SKM-1 (cell line): ENCODE data around the gene FREM1.

Experiments
- DNase-seq: peaks from one replicate; lab custom pipeline; 2025; ENCODE audit not compliant: unreplicated experiment; lab: John Stamatoyannopoulos, UW

Gene FREM1

DNA sequence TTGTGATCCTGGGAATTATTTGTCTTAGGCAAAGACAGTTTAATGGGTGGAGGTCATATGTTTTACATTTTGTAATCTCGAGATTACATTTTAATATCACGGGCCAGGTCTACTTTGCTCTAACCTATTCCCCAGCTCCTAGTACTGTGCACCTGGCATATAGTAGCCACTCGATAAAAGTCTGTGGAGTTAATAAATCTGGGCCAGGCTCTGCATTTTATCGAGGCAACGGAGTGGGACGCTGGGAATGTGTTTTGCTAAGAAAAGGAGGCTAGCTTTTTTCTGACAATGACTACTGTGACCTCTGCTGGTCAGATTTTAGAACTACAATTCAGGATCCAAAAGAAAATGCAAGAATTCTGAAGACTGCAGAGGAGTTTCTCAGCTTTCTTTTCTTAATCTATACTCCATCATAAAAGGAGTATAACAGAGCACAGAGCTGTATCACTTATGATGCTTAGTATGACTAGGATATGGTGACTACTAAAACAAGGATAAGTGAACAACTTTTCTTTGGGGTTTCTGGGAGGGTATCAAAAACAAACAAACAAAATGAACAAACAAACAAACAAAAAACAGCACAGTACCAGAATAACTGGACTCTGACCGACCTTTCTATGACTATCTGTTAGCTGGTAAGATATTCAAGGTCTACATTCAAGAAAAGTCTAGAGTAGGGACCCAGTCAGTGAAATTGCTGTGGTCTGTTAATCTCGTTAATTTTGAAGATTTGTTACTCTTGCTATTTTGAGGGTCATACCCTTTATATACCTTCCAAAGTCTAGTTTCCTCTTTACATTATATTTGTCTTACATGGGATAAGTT lies 141.6 kb downstream of the FREM1 start:
- DNase-seq, result peak; percentile 49

DNA sequence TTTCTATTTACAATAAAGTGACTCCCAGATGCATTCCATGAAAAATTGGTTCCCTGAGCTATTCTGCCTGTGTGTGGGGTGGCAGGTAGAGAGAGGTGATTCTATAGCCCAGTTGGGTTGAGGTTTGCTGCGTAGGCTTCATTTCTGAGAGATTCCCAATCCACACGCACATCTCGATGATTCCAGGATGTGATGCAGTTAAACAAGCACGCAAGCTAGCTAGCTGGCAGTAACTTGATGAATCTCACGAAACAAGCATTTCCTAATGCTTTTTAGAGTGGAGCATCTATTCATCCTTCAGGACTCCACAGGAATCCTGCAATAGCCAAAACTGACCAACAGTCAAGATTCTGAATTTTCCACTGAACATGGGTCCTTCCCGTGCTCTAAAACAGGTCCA lies 143.9 kb downstream of the FREM1 start:
- DNase-seq, result no peak

DNA sequence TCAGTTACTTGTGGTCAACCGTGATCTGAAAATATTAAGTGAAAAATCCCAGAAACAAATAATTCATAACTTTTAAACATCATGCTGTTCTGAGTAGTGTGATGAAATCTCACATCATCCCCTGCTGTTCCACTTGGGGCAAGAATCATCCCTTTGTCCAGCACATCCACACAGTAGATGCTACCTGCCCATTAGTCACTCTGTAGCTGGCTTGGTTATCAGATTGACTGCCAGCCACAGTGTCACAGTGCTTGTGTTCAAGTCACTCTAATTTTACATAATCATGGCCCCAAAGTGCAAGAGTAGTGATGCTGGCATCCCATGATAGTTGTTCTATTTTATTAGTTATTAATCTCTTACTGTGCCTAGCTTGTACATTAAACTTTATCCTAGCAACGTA lies 148.6 kb downstream of the FREM1 start:
- DNase-seq, result no peak

DNA sequence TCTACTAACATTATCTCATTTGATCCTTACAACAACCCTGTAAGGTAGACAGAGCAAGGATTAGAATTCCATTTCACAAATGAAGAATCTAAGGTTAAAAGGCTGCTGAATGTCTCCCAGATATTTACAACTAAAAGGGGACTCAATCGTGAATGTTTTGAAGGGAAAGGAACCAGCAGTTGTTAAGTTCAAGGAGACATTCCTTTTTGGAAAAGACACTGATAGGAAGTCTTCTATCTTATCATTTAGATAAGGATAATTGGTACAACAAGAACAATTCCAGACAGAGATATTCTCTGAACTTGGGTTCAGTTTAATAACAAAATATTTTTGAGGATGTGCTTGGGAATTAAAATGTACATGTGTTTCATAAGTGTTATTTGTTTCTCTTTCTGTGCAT lies 150.2 kb downstream of the FREM1 start:
- no peak for DNase-seq

DNA sequence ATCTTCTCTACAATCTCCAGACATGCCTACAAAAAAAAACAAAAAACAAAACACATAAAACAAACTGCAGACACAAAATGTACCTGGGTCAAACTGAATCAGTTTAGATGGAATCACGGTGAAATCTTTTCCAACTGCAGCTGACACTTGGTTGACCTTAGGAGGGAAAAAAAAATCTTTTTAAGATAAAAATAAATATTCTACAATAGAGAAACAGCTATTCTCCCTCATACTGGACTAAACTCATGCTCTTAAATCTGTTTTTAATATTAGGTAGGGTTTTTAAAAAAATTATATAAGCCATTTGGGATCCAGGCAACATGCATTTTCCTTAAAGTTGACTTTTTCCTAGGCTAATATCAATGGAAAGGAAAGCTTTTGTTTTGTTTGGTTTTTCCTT lies 153.9 kb downstream of the FREM1 start:
- no peak for DNase-seq

DNA sequence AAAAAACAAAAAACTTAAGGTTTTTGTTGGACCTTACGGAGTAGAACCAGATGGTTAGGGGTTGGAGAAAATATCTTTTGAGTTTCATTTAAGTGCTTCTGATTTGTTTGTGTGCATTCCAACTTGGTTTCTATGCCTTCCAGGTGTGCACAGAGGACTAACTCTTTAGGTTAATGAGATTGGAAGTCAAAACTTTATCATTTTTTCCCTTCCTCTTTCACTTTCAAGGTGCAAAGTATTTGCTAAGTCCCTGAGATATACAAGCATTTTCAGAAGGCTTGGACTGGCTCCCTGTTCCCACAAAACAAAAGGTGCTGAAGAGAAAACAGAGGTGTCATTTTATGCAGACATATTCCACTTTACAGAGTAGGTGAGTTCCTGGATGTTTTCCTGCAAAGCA lies 157.4 kb downstream of the FREM1 start:
- DNase-seq, result no peak

DNA sequence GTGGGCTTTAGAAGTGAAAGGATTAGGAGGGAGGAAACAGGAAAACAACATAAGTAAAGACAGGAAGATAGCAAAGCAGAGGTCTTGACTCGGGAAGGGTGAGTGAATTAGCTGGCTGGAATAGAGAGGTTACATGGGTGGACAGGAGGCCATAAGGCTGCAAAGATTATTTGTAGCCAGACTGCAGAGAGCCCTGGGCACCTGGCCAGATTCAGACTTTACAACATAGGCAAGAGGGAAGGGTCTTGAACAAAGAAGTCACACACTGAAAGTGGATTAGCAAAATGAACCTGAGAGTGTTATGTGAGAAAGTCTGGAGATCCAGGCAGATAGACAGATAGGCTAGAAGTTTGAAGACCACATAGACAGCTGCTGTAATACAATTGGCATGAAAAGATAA lies 158.0 kb downstream of the FREM1 start:
- DNase-seq, result no peak

DNA sequence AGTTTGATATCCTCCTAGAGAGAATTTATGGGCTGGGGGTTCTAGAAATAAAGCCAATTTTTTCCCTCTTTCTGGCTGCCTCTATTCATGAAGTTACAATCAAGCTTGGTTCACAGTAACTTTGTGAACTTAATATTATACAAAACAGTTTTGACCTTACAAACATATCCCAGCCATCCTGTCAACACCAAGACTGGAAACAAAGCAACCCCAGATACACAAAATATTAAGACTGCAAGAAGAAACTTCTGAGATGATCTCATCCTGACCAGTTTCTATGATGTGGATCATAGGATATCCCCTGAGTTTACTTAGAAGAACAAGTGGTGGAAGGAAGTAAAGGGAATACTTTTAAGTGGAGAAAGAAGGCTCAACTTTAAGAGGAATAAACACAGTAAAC lies 159.4 kb downstream of the FREM1 start:
- DNase-seq, result no peak

DNA sequence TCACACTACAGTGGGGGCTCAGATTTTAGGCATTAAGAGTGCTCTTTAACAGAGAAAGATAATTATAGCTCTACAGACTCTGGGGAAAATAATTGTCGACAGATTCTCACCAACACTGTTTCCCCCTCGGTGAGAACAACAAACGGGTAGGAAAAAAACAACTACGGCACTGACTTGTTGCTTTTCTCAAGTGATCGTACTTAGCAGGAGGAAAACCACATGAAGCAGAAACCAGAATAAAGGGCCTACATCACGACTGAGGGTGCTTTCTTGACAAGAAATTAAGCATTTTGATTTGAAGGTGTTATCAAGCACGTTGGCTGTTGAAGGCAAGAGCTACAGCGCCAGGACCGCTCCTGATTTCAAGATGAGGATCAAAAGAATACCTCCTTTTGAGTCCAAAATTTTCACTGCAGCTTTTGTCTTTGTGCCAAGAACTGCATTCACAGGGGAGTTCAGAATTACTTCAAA lies 160.5 kb downstream of the FREM1 start:
- DNase-seq, result no peak

DNA sequence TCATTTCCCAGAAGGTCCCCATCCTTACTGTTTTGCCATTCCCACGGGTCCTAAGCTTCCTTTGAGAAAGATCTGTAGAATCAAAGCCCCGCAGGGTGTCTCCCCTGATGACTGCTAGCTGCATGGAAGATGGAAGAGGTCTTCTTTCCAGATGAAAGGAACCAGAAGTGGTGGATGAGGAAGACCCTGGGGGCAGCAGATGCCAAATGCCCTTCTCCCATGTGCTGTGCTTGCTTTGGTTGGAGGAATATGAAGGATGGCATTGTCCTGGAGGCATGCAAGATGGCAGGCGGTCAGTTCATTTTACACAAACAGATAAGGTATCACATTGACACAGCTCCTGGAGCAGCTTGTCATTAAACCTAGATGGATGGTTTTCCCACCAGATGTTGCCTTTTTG lies 161.9 kb downstream of the FREM1 start:
- no peak for DNase-seq

DNA sequence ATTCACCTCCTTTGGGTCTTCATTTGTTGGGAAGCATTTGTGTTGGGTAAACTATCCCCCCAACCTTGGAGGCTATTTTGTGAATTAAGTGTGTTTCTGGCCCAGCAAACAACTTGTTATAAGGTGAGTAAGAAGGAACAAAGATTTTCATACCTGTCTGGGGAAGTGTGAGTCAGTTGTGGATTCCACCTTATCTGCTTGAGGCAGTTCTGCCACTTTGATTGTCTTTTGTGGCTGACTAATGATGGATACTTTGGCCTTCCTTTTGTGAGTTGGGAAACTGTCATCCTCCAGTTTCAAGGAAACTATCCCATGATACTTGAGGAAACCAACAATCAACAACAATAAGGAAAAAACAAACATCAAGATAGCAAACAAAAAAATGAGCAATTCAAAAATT lies 163.1 kb downstream of the FREM1 start:
- DNase-seq, result no peak

DNA sequence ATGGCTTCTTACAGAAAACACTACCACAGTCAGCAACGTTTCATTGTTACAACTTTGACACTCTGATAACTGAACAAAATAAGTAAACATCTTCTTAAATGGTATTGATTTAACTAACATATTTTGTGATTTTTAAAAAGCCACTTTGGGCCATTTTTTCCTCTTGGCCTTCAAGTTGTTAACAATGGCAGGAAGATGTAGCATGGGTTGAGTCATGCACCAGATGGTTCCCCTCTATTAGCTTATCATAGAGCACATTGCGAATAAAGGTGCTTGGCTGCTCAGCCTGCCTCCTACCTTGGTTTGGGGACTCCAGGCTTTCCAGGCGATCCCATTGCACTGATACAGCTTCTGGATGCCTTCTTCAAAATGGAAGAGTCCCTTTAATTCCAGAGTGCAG lies 163.6 kb downstream of the FREM1 start:
- no peak for DNase-seq

DNA sequence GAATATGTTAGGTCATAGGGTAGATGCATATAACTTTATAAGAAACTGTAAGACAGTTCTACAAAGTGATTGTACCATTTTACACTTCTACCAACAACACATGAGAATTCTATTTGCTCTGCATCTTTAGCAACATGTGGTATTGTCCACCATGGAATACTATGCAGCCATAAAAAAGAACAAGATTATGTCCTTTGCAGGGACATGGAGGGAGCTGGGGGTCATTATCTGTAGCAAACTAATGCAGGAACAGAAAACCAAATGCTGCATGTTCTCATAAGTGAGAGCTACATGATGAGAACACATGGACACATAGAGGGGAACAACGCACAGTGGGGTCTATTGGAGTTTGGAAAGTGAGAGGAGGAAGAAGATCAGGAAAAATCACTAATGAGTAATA lies 165.5 kb downstream of the FREM1 start:
- no peak for DNase-seq

DNA sequence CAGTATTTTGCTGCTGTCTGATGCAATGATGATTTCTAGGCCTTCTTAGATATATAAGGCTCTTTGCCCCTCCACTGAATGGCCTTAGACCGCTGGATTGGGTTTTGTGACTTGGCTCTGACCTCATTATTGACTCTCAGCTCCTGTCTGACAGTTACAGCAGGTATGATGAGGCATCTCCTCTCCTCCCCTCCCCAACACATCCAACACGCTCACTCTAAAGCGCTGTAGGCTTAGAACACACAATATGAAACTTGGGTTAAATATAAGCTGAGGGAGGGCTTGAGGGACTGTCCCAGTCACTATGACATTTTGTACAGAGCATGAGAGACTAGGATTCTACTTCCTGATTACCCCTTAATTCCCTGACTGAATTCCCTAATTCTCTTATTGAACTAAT lies 168.9 kb downstream of the FREM1 start:
- DNase-seq, result no peak

DNA sequence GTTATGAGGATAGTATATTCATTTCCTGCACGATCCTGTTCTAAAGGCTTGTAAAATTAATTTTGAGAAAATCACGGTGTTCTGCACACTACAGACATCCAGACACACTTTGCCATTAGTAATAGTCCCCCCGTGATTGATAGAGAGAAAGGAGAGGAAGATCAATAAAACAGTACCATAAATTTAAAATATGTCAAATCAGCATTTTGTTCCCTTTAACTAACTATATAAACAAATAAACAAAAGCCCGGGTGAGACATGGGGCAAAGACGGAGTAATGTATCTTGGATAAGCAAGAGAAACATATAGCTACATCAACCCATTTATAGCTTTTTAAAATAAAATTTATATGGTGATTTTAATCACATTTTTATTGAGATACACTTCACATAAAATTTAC lies 177.1 kb downstream of the FREM1 start:
- no peak for DNase-seq

DNA sequence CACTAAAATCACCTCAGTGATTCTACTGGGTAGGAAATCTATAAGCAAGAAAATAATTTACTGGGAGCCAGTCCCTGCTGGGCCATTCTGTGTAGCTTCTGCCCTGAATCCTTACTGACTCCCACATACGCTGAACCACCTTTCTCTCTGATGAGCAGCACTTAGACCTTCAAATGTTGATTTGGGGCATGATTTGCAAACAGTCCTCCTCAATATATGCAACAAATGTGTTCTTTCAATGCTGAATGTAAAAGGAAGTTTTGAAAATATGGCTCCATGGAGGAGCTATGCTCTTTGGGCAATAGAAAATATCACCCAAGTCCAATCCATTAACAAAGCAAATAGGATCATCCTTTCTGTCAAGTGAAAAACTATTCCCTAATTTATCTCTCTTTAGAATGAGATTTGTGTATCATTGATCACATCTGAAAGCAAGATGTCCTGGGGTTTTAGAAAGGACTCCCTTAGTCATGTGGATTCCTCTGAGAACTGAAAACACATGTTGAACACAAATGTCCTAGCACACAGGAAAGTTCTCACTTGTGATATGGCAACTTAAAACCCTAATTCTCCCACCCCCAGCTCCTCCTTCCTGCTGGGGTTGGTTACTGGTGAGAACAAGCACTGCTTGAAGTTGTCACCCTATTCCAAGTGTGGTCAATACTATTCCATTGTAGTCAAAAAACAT lies 178.8 kb downstream of the FREM1 start:
- DNase-seq, result no peak

DNA sequence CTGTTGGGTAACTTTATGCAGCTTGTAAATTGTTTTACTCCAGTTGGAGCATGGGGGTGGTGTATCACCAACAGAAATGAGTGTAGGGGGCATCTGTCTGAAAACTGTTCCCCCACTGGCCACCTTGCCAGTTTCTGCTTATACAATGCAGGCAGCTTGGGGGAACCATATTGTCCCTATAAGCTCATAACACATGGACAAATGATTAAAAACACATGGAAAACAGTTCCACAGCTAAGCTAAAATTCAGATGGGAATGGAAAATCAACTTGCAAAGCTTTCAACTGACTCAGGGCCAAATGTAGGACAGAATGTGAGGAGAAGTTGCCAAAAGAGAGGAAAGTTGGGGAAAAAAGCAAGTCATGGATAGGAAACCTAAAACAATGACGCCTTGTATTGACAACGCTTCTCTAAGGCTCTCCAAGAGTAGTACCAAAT lies 179.7 kb downstream of the FREM1 start:
- DNase-seq, result no peak

DNA sequence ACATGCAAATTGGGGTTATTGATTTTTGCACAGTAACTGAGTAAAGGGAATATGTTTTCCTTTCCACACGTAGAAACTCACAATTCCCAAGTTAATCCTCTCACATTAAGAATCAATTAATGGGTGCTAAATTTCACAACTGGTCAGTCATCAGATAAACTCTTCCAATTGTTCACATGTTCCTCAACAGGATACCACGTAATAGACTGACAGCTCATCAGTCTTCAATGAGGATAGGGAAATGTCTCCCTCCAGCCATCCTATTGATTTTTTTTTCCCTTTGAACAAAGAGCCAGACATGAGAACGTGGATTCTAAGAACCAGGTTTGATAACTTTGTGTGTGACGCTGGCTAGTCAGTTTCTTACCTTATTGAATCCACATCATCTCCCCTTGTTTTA lies 186.9 kb downstream of the FREM1 start:
- no peak for DNase-seq

DNA sequence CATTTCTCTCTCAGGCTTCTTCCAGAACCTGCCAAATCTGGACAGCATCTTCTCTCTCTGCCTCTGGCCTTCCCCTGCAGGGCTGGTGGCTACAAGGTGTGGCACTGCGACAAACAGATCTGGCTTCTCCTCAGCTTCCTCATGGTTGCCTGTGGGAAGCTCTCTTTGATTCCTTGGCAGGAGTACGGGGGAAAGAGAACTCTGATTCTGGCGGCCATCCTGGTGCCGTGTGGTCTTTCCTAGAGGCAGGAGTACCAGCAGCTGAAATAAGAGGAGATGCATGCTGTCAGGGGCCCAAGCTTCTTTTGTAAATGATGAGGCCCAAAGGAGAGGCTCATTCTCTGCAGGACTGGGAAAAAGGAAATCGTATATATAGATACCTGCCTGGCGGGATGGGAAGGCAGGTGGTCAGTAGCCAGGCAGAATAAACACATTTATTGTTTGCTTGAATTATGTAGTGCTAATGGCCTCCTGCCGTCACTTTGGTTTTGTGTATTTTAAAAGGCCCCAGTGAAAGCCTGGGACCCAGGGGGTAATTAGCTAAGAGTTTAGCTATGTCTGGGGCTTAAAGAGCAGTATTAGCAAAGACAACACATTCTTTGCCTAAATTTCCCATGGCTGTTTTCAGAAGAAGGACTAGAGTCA lies 187.7 kb downstream of the FREM1 start, which contains the start of gene CER1:
Gene CER1 (minus strand): TSS at position 343 of the 645 bp plus-strand sequence. CDS start 61 bp downstream, at position 282.
- no peak for DNase-seq

DNA sequence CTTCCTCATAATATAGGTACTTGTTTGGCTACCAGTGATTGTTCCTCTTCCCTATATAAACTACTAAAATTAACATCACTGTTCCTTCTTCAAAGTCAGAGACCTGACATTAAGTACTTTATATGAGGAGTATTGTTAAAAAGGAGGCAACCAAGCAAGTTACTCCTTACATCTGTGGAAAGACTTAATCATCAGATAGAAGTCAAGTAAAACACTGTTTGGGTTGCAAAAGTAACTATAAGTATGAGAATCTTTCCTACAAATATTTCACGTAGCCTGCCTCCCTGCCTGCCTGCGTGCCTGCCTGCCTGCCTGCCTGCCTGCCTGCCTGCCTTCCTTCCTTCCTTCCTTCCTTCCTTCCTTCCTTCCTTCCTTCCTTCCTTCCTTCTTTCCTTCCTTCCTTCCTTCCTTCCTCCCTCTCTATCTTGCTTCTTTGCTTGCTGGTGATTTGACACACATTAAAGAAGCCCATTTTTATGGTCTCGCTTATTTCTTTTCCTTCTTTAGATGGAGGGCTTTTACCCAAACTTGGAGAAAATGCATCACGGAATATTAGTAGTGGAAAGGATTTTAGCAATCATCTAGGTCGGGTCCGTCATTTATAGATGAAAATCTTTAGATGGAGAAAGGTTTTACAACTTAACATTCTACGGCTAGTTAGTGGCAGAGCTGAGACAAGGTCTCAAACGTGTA lies 190.9 kb downstream of the FREM1 start:
- no peak for DNase-seq

DNA sequence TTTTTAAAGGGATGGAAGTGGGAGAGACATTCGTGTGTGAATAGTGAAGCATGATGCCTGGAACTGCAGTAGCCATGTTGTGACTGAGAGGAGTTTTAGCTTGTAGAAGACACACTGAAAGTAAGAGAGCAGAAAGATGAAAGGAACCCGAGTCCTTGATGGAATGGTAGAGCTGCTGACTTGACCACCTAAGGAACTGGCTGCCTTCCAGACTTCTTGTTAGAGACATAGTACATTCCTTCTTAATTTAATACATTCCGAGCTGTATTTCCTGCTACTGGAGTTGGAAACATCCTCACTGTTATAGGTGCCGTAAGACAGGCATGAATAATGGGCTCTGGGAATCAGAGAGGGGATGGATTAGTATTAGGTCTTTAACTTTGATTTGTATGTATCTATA lies 195.1 kb downstream of the FREM1 start:
- DNase-seq, result no peak
